Gastroesophageal sphincter (tissue), 4 donors: Measurements from ENCODE around the gene LACRT. TPM values are rescaled to one million over a fixed set of nuclear protein-coding genes. Genes with fewer than 3 reads are reported as not detected.

Source experiments
- ATAC-seq: fragments of 150-250 bp; one replicate; pipeline ENCODE4 v1.9.1; 2016; ENCODE audit warnings: mild to moderate bottlenecking, moderate library complexity
- H3K27ac ChIP-seq, 4 donors: fragments of 200-600 bp; sonication (generic) in 3 of 4; 1 replicate in 3 of 4; 2 replicates in 1 of 4; pipeline ENCODE4 v1.5.1; 2016 to 2019
- H3K27me3 ChIP-seq: fragments of 200-600 bp; sonication (generic); one replicate; pipeline ENCODE4 v1.5.1; 2019
- H3K36me3 ChIP-seq, 2 donors: fragments of 200-600 bp; sonication (generic); one replicate each; pipeline ENCODE4 v1.5.1; 2019; ENCODE audit warnings: control low read depth in 1 of 2
- H3K4me1 ChIP-seq, 3 donors: fragments of 200-600 bp; sonication (generic); 1 replicate in 2 of 3; 2 replicates in 1 of 3; pipeline ENCODE4 v1.5.1; 2016 to 2019; ENCODE audit warnings: control low read depth in 2 of 3
- H3K4me3 ChIP-seq, 2 donors: fragments of 200-600 bp; sonication (generic); one replicate each; pipeline ENCODE4 v1.5.1; 2019; ENCODE audit warnings: mild to moderate bottlenecking in 1 of 2, moderate library complexity in 1 of 2
- H3K9me3 ChIP-seq, 3 donors: fragments of 200-600 bp; sonication (generic); one replicate each; pipeline ENCODE4 v1.5.1; 2017 to 2019; ENCODE audit warnings: control low read depth in 2 of 3
- EP300 ChIP-seq: sonication (generic); formaldehyde crosslinking; IDR thresholded peaks from one replicate; pipeline ENCODE4 v1.6.1; 2017; ENCODE audit warnings: antibody characterized with exemption, mild to moderate bottlenecking
- POLR2A ChIP-seq, 2 donors: fragments of 450-650 bp; IDR thresholded peaks; one replicate each; pipeline ENCODE4 v1.6.1; 2017; ENCODE audit warnings: antibody characterized with exemption in 2 of 2, mild to moderate bottlenecking in 2 of 2, moderate library complexity in 1 of 2
- POLR2AphosphoS5 ChIP-seq: sonication (generic); formaldehyde crosslinking; IDR thresholded peaks from one replicate; pipeline ENCODE4 v1.6.1; 2017; ENCODE audit warnings: antibody characterized with exemption
- WGBS, 2 donors: methylation state at CpG; one replicate each; pipeline ENCODE4 v1.1.5; 2018; ENCODE audit warnings: low coverage in 1 of 2; 5-methylcytosine and 5-hydroxymethylcytosine counted together
- total RNA-seq, 4 donors: library from RNA; depleted of rRNA; stranded (reverse); fragments of >200 nt; gene quantifications; one replicate each; pipeline ENCODE4 v1.1.0, GENCODE V29; 2016
- TF ChIP-seq, protein P1 (sequence below), 4 experiments: fragments of 200-600 bp in 2 of 4; fragments of 450-650 bp in 2 of 4; sonication (generic) in 1 of 4; IDR thresholded peaks; one replicate each; pipeline ENCODE4 v1.5.1; 2017 to 2019; ENCODE audit warnings: antibody characterized with exemption in 4 of 4, mild to moderate bottlenecking in 2 of 4, moderate library complexity in 2 of 4

The LACRT gene
- total RNA-seq, 4 donors from 2014 or later, result not detected

DNA sequence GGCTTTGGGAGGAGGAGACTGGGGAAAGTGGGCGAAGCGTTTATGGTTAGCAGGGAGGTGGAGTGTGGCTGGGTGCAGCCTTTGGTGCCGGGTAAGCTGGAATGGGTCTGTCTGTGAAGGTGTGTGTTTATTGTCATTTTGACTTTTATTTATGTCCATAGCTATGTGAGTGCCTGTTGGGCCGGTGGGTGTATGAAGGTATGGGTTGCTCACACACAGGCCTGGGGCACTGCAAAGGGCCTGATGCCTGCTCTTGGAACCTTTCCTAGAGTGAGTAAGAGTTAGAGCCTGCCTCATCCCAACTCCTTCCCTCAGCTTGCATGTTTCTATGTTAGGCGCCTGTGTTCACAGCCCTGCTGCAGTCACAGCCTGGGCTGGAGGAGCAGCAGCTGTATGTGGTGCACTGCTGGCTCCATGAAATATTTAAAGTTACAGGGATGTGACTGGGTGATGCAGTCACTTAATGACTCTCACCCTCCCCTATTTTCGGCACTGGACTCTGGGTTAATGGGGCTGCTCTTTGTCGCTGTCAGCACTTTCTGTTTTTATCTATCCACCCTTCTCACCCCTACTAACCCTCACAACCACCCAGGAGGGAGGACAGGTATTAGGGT is 43.6 kb downstream of the LACRT start:
- Histone ChIP-seq H3K4me3 (no peak overlapping the region), H3K9me3 (no peaks in the 10 kb centered on the region), H3K27me3 (peaks cover 11% of the 10 kb centered on the region), H3K36me3 (no peaks in the 10 kb centered on the region), H3K4me1 (peaks cover 0 to 55% (median 13%) of the 10 kb centered on the region in 3 donors), H3K27ac (peak overlapping the region in 2 of 4 donors; percentile 43 to 74)
- 31 to 37% methylated on average over 6 of the region's 7 CpGs for WGBS, 2 donors
- TF ChIP-seq POLR2A (IDR thresholded peaks at IDR 0.05), result no peak
- TF ChIP-seq POLR2AphosphoS5, result no peak
- TF ChIP-seq EP300, result no peak
- TF ChIP-seq, protein P1, sequence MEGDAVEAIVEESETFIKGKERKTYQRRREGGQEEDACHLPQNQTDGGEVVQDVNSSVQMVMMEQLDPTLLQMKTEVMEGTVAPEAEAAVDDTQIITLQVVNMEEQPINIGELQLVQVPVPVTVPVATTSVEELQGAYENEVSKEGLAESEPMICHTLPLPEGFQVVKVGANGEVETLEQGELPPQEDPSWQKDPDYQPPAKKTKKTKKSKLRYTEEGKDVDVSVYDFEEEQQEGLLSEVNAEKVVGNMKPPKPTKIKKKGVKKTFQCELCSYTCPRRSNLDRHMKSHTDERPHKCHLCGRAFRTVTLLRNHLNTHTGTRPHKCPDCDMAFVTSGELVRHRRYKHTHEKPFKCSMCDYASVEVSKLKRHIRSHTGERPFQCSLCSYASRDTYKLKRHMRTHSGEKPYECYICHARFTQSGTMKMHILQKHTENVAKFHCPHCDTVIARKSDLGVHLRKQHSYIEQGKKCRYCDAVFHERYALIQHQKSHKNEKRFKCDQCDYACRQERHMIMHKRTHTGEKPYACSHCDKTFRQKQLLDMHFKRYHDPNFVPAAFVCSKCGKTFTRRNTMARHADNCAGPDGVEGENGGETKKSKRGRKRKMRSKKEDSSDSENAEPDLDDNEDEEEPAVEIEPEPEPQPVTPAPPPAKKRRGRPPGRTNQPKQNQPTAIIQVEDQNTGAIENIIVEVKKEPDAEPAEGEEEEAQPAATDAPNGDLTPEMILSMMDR (IDR thresholded peaks at IDR 0.05), result no peak
- peak; percentile 48 for ATAC-seq

DNA sequence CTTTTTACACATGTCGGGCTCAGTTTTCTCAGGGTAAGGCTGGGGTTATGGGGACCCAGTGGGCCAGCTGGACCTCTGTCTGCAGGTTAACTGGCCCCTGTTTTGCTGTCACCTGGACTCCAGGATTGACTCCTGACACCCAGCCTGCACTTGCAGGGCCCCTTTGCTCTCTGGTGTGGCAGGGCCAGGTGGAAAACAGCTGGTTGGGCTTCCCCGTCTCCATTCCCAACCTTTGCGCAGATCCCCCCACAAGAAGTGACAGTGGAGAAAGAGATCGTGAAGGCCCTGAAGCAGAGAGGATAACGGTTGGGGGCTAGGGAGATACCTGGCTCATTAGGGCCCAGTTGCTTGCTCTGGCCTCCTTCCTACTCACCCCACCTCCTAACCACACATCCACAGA is 44.7 kb downstream of the LACRT start:
- no peaks in the 10 kb centered on the region for H3K36me3 ChIP-seq
- H3K9me3 ChIP-seq, result no peaks in the 10 kb centered on the region
- H3K27ac ChIP-seq, result peak overlapping the region in 1 of 4 donors; percentile 74
- H3K4me1 ChIP-seq, result peaks cover 0 to 61% (median 13%) of the 10 kb centered on the region in 3 donors
- H3K27me3 ChIP-seq, result peaks cover 11% of the 10 kb centered on the region
- WGBS, 2 donors, result 78 to 87% methylated on average over 3 to 4 of the region's 5 CpGs
- ATAC-seq, result no peak
- TF ChIP-seq, protein P1 (IDR thresholded peaks at IDR 0.05), result no peak
- H3K4me3 ChIP-seq, result no peak overlapping the region

DNA sequence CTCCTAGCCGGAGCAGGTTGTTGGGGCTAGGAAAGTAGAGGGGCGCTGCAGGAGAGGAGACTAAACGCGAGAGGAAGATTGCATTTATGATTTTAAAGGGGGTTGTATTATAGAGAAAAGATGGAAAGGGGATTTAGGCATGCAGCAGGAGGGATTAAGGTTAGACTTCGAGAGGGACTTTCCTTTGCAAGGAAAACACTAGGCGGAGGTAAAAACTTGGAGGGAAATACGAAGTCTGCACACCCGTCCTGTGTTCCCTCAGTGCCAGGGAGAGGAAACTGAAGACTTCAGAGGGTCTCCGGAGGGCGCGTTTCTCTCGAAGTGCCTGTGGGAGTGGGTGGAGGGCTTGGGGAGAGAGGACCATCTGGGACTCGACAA is 45.8 kb downstream of the LACRT start:
- Histone ChIP-seq H3K4me3 (peak overlapping the region; percentile 62 to 74), H3K4me1 (peaks cover 0 to 61% (median 13%) of the 10 kb centered on the region in 3 donors), H3K9me3 (no peaks in the 10 kb centered on the region), H3K27me3 (peaks cover 11% of the 10 kb centered on the region), H3K36me3 (no peaks in the 10 kb centered on the region), H3K27ac (peak overlapping the region in 2 of 4 donors; percentile 59 to 74)
- 11 to 27% methylated on average over 12 of the region's 13 CpGs for WGBS, 2 donors
- no peak for ATAC-seq
- TF ChIP-seq POLR2A (IDR thresholded peaks at IDR 0.05) (no peak), EP300 (no peak), POLR2AphosphoS5 (no peak)
- TF ChIP-seq, protein P1 (IDR thresholded peaks at IDR 0.05), result no peak

DNA sequence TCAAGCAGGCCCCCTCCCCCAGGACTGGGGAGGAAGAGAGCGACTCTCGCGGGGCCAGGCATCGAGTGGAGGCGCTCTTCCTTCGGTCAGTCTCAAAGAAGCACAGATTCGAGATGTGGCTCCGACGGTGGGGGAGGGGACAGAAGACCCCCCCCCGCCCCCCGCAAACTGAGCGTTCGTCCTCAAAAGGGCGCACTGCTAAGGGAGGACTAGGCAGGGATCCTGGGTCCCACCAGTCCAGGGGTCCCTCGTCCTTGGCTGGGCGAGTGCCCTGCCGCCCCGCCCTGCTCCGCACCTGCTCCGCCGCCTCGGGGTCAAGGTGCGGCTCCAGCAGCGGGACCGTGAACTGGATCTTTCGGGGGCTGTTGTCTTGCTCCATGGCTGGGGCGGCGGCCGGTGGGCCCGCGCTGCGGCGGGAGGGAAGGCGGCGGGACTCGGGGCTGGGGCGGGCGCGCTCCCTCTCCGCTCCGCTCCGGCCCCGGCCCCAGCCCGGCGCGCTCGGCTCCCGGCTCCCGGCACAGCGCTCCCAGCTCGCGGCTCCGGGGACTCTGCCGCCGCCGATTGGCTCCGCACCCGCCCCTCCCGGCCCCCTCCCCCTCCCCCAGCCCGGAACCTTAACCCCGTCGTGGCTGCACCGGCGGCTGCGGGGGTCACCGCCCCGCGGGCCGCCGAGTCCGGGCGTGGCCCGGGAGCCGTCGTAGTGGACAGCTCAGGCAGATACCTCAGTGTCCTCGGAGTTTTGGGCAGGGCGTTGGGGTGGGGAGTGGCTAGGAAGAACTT is 46.4 kb downstream of the LACRT start, which contains the start of gene PPP1R1A:
TSS of gene PPP1R1A (minus strand) at position 550 of the 780 bp plus-strand sequence. CDS start at position 379, 171 bp downstream.
- no CpG with 5 or more reads among the region's 77 CpGs for WGBS, 2 donors
- peak within 1 kb of the TSS; percentile 62 to 74 for H3K4me3 ChIP-seq
- peaks cover 11% of the 10 kb centered on the region for H3K27me3 ChIP-seq
- no peaks in the 10 kb centered on the region for H3K9me3 ChIP-seq
- ATAC-seq, result peak; percentile 67
- TF ChIP-seq, protein P1 (IDR thresholded peaks at IDR 0.05), result no peak
- peak in 1 of 2 donors; percentile 21 for TF ChIP-seq POLR2A (IDR thresholded peaks at IDR 0.05)
- H3K36me3 ChIP-seq, result peaks cover 0 to 2% of the 10 kb centered on the region in 2 donors
- peaks cover 0 to 61% (median 13%) of the 10 kb centered on the region in 3 donors for H3K4me1 ChIP-seq
- H3K27ac ChIP-seq, result peak within 1 kb of the TSS in 3 of 4 donors; percentile 54 to 74 (median 59)
